DMS79 treated with DMSO at 0.1 percent for 48 hours (cell line): Measurements from ENCODE around the gene RAB11FIP2.

ENCODE experiments used
- DNase-seq: peaks from one replicate; lab custom pipeline; 2025; lab: John Stamatoyannopoulos, UW

Gene RAB11FIP2

DNA sequence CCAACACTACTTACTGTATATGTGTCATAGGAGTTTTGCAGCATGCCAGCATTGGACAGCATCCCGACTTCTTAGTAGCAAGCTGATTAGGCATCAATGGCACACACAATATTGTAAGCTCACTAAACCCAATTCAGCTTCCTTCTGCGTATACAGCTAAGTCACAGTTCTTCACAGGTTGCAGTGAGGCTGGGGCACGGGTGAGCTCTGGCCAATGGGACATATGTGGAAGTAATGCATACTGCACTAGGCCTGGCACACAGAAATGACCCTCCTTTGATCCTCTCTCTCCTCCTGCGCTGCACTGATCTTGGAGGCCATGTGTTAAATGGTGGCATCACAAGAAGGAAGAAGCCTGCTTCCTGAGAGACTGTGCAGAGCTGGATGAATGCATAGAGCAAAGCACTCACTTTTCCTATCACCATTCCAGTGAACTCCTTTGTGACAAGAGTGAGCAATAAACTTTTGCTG lies 11.9 kb downstream of the RAB11FIP2 start:
- DNase-seq, result no peak

DNA sequence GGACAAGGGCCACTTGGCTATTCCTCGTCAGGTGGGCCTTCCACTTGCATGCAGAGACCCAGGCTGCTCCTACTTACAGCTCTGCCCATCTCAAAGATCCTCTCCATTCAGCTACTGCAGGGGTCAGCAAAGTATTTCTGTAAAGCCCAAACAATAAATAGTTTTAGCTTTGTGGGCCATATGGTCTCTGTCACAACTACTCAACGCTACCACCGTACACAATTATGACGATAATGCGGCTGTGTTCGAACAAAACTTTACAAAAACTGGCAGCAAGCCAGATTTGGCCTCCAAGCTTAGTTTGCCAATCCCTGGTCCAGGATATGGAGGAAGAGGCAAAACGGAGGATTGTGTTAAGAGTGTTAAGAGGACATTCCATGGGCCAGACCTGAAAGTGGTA lies 12.8 kb downstream of the RAB11FIP2 start:
- DNase-seq, result no peak

DNA sequence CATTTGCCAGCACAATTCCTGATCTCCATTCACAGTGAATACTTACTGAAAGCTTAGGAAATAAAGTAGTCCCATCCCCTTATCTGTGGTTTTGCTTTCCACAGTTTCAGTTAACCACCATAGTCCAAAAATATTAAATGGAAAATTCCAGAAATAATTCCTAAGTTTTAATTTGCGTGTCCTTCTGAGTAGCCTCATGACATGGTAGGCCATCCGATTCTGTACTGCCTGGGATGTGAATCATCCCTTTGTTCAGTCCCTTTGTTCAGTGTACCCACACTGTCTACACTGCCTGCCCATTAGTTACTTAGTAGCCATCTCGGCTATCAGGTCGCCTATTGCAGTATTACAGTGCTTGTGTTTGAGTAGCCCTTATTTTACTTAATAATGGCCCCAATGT lies 14.2 kb downstream of the RAB11FIP2 start:
- no peak for DNase-seq

DNA sequence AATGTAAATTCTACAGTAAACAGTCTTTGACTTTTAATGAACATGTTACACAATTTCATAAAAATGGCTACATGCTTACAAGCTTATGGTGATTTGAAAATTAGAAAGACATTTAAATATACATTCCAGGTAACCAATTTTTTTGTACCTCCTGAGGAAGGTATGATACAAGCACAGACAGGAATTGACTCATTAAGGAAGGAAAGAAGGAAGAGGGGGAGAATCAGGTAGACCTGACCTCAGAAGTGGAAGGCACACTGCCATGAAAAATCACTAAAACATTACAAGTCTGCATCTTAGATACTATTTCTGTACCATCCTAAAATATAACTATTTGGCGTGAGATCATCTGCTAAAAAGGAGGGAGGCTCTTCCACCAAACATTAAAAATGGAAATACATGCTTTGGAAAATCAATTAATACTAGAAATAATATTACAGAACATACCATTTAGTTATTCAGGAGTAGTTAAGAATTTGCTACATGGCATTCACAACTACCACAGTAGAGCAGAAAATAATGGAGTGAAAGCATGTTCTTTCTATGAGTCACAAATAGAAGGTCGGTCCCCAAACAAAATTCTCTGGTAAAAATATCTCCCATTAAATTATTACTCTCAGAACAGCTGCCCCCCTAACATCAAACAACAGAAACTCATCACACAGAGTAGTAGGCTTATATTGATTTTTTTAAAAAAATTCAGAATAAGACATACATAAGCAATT lies 15.2 kb downstream of the RAB11FIP2 start:
- no peak for DNase-seq

DNA sequence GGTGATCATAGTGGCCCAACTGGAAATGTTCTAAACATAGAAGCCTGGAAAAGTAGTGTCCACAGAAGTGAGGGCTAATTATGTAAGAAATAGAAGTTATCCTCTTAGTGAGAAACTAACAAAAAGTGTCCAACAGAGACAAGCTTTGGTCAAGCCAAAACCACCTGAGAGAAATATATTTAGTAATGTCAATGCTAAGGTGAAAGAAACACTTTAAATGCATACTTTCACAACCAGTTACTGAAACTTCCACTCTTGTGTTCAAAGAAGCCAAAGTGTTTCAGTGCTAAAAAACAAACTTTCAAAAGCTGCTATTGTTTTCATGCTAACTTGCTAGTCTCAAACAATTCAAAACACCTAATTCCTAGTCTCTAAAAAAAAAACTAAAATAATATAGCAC lies 18.1 kb downstream of the RAB11FIP2 start:
- DNase-seq, result no peak

DNA sequence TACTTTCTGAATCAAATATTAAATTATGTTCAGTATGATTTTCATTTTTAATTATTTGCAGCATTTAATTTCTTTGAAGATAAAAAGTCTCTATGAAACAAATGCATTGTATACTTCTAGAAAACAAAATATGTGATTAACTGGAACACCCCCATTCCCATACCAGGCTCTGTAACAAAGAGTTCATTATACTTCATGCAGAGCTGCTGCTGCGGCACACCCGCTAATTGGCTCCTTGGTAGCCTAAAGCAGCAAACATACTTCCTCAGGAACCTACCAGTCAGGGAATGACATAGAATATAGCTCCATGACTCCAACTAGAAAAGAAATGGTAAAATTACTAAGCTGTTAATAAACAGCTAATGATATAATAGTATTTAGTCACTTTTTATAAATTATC lies 19.3 kb downstream of the RAB11FIP2 start:
- DNase-seq, result no peak

DNA sequence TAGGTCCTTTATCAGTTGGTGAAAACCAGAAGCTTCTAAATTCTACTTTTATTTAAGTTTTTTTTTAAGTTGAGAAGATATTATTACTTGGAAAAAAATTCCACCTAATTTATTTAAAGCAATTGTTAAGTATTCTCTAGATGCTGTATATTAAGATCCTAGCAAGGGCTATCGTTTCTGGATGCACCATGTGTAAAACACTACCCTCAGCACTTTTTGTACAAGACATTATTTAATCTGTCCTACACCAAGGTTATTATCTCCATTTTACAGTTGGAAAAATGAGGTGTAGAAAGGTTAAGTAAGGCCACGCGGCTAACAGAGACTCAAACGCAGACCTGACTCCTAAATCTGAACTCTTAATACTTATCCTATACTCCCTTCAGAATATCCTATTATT lies 19.8 kb downstream of the RAB11FIP2 start:
- no peak for DNase-seq

DNA sequence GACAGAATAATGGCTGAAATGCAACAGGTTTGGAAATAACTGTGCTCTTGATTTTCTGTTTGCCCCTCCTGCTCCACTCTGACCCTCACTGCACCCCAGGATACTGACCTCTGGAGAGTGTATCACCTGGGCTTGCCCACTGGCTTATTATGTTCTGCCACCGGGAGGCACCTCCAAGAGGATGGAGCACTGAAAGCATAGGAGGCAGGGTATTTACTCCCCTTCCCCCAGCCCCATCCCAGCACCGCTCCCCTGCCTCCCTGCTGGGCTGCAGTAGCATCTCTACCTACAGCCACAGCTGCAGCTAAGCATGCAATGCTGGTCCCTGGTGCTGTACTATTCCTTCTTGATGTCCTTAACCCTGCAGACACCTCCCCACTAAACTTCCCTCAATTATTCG lies 26.4 kb downstream of the RAB11FIP2 start:
- no peak for DNase-seq

DNA sequence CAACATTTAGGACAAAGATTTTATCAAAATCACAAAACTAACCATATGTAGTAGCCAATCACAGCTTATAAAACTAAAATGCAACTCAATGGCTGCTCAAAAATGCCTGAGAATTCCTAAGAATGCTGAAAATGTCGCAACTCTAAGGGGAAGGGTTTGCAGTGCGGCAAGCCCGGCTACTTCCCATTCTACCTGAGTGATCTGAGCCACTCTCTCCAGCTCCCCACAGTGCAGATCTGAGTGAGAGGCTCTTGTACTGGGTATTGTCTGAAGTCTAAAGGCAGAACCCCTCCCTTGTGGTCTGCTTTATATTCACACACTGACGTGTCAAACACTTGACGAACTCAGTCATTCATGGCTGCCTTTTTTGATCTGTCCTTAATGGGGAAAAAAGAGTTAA lies 28.9 kb downstream of the RAB11FIP2 start:
- DNase-seq, result no peak

DNA sequence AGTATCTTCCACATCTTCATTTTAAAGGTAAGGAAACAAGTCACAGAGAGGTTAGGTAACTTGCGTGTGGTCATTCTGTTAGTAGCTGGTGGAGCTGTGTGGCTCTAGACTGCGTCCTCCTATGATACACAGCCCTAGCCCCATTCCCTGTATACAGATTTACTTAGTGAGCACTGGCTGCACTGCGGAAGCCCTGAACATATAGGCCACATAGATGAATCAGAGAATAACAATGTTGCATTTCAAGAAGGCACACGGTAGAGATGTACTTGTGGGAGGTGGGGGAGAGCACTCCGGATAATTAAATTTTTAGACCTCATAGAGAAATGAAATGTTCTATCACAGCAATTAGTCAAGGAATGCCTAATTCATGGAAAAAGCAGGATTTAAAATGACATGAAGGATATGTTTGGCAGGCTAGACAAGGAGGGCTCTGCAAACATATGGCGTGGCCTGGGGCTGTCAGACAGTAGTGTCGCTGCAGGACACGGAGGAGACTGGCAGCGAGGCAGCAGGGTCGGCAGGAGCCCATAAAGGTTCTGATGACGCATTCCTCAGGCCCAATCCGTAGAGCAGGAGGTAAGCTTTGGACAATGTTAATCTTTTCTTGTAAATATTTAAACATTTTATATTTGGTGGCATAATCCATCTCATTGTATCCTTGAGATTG lies 29.5 kb downstream of the RAB11FIP2 start:
- no peak for DNase-seq

DNA sequence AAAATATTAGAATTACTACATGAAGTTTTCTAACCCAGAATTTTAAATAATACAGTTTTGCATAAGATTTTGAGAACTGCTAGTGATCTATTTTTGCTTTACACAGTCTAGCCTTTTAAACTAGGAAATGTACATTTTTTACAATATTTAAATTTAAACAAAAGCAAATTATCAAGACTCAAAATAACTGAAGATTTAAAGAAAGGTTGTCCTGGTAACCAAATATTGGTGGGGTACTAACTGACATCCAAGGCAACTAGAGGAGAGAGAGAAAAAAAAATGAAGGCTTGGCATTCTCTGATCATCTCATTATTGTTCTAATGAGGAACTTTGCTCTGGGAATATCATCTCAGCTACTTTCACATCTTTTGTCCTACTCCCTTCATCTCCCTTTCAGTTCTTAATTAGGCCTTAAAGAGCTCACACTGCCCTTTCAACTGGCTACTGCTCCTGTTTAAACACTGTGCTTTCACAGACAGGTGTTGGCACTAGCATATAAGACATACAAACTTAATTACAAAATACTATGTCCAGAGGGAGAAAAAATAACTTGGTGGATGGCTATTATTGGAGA lies 33.7 kb downstream of the RAB11FIP2 start:
- no peak for DNase-seq

DNA sequence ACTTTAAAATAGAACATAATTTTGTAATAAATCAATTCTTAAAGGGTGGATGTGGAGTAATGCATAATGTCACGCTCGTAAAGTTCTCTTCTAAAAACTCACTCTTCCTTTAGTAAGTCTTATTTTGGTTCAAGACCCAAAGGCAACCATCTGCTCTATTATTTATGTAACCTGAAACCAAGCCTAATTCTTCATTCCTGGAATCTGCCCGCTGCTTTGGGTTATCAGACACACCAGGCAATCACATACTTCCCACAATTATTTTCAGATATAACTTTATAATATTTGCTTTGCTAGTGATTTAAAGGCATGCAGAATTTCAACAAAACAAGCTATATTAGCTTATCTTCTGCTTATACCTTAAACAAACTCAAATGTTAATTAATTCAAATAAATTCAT lies 39.0 kb downstream of the RAB11FIP2 start:
- no peak for DNase-seq

DNA sequence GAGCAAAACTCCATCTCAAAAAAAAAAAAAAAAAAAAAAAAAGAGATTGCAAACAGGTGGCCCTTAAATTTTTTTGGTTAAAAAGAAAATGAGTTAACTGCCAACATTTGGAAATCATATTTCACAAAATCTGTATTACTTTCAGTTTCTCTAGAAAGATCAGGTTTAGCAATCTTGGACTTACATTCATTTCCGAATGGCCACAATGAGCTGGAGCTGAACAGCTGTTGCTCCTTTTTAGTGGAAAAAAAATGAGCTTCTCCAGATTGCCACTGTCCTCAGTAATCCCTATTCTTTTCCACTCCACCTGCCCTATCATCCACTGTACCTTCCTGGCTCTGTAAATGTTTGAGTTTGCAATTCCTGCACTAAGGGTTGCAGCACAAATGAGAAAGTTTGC lies 43.6 kb downstream of the RAB11FIP2 start:
- no peak for DNase-seq

DNA sequence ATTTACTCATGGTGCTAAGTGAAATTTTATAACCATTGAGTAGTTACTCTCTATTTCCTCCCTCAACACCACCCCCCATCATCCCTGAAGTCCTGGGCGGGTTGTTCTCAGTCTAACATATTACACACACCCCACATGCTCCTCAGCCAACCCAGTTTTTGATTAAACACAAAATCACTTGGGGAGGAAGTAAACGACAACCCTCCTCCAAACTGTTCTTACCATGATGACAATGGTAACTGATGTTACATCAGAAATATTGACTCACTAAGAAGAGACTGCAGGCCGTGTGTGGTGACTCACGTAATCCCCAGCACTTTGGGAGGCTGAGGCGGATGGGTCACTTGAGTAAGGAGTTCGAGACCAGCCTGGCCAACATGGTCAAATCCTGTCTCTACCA lies 44.2 kb downstream of the RAB11FIP2 start:
- DNase-seq, result no peak

DNA sequence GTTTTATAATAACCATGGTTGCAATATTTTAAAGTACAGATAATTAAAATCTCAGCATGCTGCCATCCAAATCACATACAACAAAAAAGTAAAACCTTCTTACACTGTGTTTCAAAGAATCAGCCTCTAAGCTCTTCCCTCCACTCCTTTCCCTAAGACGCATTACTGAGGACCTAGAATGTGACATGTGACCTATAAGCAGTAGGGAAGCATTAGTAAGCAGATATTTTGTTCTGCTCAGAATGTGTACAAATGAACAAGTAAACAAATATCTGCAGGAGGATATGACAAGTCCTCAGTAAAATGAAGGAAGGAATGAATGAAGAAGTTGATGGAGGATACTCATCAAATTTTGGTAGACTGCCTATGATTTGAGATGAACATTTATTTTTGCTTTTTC lies 49.1 kb downstream of the RAB11FIP2 start:
- DNase-seq, result no peak

DNA sequence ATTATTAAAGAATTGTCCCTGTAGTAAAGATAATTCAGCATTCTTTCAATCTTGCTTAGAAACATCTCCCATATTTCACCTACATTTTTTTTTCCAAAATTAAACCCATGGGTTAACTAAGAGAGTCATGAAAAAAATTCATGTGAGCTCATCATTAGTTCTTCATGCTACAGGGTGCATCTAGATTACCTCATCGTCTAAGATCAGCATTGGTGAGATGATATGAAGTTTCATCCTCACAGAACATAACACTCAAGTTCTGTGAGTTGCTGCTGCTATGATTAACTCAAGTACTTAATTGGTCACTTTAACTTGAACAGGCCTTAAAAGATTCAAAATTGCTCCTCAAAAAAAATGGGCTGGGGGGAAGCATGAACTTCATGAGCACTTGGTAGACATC lies 50.0 kb downstream of the RAB11FIP2 start:
- DNase-seq, result no peak

DNA sequence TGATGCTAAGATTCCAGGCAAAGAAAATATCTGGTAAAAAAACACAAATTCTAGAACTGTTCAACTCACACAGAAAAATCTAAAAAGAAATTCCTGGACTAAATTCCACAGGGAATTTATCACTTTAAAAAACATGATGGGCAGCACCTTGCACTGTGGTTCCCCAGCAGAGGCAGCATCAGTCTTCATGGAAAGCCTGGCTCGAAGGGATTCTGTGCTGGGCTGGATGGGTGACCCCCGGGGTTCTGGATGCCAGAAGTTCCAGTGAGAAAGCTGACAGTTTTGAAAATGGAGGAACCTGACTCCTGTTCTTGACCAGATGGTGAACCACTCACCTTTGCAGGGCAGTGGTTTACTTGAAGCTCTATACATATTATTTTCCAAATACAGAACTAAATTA lies 52.0 kb downstream of the RAB11FIP2 start:
- DNase-seq, result no peak

DNA sequence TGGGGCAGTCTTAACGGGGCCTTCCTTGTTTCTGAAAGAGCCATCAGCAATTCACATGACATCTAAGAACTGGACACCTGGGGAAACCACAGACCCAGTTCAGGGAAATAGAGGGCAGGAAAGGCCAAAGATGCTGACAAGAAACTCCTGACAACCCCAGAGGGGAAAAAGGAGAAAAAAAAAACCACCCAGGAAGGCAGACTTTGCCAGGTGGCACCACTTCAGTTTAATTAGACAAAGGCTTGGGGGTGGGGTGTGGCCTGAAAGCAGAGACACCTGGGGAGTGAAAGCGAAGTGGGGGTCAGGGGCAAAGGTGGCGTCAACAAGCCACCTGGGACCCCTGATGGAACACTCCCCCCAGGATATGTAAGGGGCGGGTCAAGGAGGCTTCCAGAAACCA lies 53.6 kb downstream of the RAB11FIP2 start:
- no peak for DNase-seq

DNA sequence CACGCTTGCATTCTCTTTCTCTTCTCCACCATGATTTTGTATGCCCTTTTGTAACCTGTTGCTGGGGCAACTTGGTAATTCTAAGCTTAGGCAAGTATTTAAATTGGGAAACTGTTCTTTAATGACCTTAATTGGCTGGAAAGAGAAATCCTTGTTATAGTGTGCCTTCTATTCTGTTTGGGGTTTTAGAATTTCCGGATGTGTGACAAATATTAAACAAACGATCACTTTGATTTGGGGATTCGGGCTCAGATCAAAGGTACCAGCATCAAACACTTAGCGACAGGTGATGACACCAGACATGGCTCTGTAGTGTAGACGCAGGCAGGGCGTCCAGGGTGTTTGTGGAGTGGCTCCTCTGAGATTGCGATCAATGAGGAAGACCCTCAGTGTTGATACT lies 55.0 kb downstream of the RAB11FIP2 start:
- no peak for DNase-seq

DNA sequence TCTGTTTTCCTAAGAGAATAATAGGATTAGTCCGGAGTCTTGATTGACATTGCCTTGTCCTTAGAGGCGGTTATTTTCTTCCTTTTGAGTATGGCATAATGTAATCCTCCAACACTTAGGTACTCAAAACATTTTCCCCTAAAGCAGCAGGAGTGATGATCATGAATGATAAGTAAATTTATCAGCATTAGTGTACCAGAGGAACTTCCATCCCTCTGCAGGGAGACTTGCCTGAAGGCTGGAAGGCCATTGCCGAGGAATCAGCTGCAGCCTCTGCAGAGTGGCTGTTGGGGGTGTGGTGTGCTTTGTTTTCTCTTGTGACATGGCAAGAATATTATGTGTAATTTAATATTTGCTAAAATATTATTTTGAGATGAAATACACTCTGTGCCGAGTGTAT lies 56.8 kb downstream of the RAB11FIP2 start:
- no peak for DNase-seq

DNA sequence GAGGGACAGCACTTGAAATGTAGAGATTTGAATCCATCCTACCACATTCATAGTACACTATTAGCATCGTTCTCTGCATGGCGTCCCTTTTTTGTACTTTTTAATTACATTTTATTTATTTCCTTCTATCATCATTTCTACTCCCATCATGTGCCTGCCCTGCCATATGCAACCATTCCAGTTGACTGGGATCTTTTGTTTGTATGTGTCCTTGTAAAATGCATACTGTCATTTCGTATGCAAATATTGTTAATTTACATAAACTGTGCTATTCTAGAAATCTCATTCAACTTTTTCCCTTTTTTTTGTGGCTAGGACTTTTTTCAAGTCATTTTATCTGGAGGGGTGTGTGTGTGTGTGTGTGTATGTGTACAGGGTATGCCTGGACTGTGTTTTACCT lies 57.9 kb downstream of the RAB11FIP2 start:
- DNase-seq, result no peak

DNA sequence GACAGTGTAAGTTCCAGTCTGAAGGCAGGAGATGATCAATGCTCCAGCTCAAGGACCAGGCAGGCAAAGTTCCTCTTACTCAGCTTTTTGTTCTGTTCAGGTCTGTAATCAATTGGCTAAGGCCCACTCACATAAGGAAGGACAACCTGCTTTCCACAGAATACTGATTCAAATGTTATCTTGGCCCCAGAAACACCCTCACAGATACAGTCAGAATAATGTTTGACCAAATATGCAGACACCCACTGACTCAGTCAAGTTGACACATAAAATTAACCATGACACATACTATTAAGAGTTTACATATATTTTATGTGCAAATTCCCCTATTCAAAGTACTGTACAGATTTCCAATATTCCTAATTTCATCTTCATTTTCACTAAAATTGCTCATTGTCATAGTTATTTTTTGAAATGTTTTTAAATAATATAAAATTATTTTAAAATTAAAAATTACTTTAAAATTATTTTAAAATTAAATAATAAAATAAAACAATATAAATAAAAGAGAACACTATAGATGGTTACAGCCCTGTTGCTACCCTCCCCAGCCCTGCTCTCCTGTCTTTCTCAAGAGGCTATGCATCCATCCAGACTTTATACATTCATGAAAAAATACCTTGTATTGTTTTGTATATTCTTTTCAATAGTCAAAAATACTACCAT lies 59.4 kb downstream of the RAB11FIP2 start:
- DNase-seq, result no peak

DNA sequence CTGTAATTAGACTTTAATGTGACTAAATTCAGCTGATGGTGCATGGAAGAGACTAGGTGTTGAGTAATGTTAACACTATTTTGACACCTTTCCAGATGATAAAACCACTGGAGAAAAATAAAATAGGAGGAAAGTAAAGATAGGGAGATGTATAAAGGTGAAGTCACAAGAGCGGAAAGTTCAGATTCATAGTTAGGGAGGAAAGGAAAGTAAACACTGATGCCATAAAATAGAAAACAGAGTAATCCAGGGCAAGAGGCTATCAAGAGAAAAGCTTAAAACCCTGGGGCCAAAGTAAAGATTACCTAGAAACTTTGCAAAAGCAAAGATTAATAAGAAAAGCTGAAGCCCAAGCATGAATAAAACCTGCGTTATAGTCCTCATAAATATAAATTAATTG lies 62.8 kb downstream of the RAB11FIP2 start:
- DNase-seq, result no peak
